Neural progenitor cell (in vitro differentiated cells): ENCODE measurements around the gene XIAP. TPM values are rescaled to one million over a fixed set of nuclear protein-coding genes. Genes with fewer than 3 reads are reported as not detected.

Source experiments
- DNase-seq: peaks from one replicate; pipeline ENCODE4 v3.0.0-alpha.2; 2016; ENCODE audit warnings: low spot score
- H2AFZ ChIP-seq: fragments of 200-600 bp; sonication (generic); replicated peaks from 2 replicates; pipeline ENCODE4 v1.6.1; 2016; ENCODE audit warnings: antibody characterized with exemption
- H3F3A ChIP-seq: fragments of 200-600 bp; sonication (generic); 2 replicates; pipeline ENCODE4 v1.6.1; 2016; ENCODE audit warnings: antibody characterized with exemption, low read depth
- H3K27ac ChIP-seq: fragments of 200-600 bp; sonication (generic); 2 replicates; pipeline ENCODE4 v1.5.1; 2016; ENCODE audit warnings: mild to moderate bottlenecking
- H3K27me3 ChIP-seq: fragments of 200-600 bp; sonication (generic); 2 replicates; pipeline ENCODE4 v1.6.1; 2016; ENCODE audit warnings: mild to moderate bottlenecking, moderate library complexity
- H3K36me3 ChIP-seq: fragments of 200-600 bp; sonication (generic); 2 replicates; pipeline ENCODE4 v1.5.1; 2016
- H3K4me1 ChIP-seq: fragments of 200-600 bp; sonication (generic); 2 replicates; pipeline ENCODE4 v1.6.1; 2016; ENCODE audit warnings: mixed run types
- H3K4me2 ChIP-seq: fragments of 200-600 bp; sonication (generic); 2 replicates; pipeline ENCODE4 v1.6.1; 2016
- H3K4me3 ChIP-seq: fragments of 200-600 bp; sonication (generic); 2 replicates; pipeline ENCODE4 v1.5.1; 2016
- H3K79me2 ChIP-seq: fragments of 200-600 bp; sonication (generic); 2 replicates; pipeline ENCODE4 v1.6.1; 2016; ENCODE audit warnings: low read depth
- H3K9ac ChIP-seq: fragments of 200-600 bp; sonication (generic); 2 replicates; pipeline ENCODE4 v1.6.1; 2016
- H3K9me3 ChIP-seq: fragments of 200-600 bp; sonication (generic); 2 replicates; pipeline ENCODE4 v1.5.1; 2016; ENCODE audit warnings: low read depth
- H4K20me1 ChIP-seq: fragments of 200-600 bp; sonication (generic); 2 replicates; pipeline ENCODE4 v1.6.1; 2016; ENCODE audit warnings: low read depth
- H3K27ac Mint-ChIP-seq: 3 replicates; pipeline ENCODE4 v1.8.0; 2021; ENCODE audit warnings: mixed read lengths
- H3K27me3 Mint-ChIP-seq: 2 replicates; pipeline ENCODE4 v1.8.0; 2022; ENCODE audit warnings: low read depth, mild to moderate bottlenecking, inconsistent platforms, moderate library complexity, mixed read lengths; ENCODE audit not compliant: insufficient read depth
- H3K36me3 Mint-ChIP-seq: 3 replicates; pipeline ENCODE4 v1.8.0; 2021; ENCODE audit warnings: mixed read lengths
- H3K4me1 Mint-ChIP-seq: 3 replicates; pipeline ENCODE4 v1.8.0; 2021; ENCODE audit warnings: mixed read lengths
- H3K4me3 Mint-ChIP-seq: 3 replicates; pipeline ENCODE4 v1.8.0; 2021; ENCODE audit warnings: mild to moderate bottlenecking, moderate library complexity, mixed read lengths
- H3K9me3 Mint-ChIP-seq: 3 replicates; pipeline ENCODE4 v1.8.0; 2020; ENCODE audit warnings: mixed read lengths
- EZH2 ChIP-seq: fragments of 200-600 bp; sonication (generic); IDR thresholded peaks from 2 replicates; pipeline ENCODE4 v1.6.1; 2017; ENCODE audit warnings: antibody characterized with exemption, mild to moderate bottlenecking, moderate library complexity
- EZH2phosphoT487 ChIP-seq: fragments of 200-600 bp; sonication (generic); IDR thresholded peaks from 2 replicates; pipeline ENCODE4 v1.6.1; 2017; ENCODE audit warnings: antibody characterized with exemption
- small RNA-seq: library from RNA; depleted of rRNA; stranded (forward); fragments of <200 nt; gene quantifications from one replicate; pipeline ENCODE3, GENCODE V24; 2015
- total RNA-seq: library from RNA; depleted of rRNA; stranded (reverse); fragments of >200 nt; gene quantifications from 2 replicates; pipeline ENCODE4 v1.2.3, GENCODE V29; 2015; ENCODE audit warnings: low replicate concordance
- TF ChIP-seq, protein P1 (sequence below): fragments of 200-600 bp; sonication (generic); IDR thresholded peaks from 2 replicates; pipeline ENCODE4 v1.5.1; 2017; ENCODE audit warnings: antibody characterized with exemption, mild to moderate bottlenecking

XIAP gene
- total RNA-seq, 1 donor from 2014 or later: 44.6 TPM

DNA sequence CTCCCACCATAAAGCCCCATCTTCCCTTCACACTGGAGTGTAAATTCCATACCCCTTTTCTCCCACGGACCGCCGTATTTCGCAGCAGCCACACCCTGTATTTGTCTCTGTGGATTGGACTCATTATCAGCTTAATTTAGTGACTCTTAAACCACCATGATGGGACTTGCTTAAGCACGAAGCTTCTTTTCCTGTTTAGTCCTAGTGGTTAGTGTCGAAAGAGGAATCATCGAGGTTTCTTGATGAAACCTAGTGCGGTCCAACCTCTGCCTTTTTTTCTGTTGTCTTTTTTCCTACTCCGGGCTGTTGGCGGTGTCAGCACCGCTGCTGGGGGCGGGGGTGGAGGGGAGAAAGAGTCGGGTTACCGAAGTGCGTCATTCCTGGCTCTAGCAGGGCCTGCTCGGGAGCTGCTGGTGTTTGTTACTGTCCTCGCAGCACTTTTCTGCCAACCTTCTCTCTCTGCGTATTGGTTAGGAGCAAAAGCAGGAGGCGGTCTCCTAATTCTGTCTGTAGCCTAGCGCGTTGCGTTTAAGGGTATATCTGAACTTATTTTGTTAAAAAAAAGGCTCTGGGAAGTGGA is 103.0 kb downstream of the XIAP start:
- H3K36me3 Mint-ChIP-seq: peaks cover 10% of the 10 kb centered on the region

More for the DNA sequence above, 103.0 kb downstream of the XIAP start:
- peaks cover 45% of the 10 kb centered on the region for H4K20me1 ChIP-seq
- DNase-seq: peak; percentile 92
- H3K36me3 ChIP-seq: no peaks in the 10 kb centered on the region
- no peaks in the 10 kb centered on the region for H3K27me3 ChIP-seq
- H3K4me1 Mint-ChIP-seq: peaks cover 27% of the 10 kb centered on the region
- H3K79me2 ChIP-seq: peaks cover 89% of the 10 kb centered on the region
- peaks cover 21% of the 10 kb centered on the region for H3F3A ChIP-seq
- H2AFZ ChIP-seq: no peak overlapping the region
- peaks cover 7% of the 10 kb centered on the region for H3K27me3 Mint-ChIP-seq
- peak overlapping the region; percentile 100 for H3K27ac ChIP-seq
- peak overlapping the region; percentile 90 for H3K4me3 ChIP-seq
- H3K4me2 ChIP-seq: peak overlapping the region; percentile 82
- H3K9me3 Mint-ChIP-seq: peaks cover 11% of the 10 kb centered on the region
- no peaks in the 10 kb centered on the region for H3K9me3 ChIP-seq
- H3K4me3 Mint-ChIP-seq: peak overlapping the region; percentile 93
- peak overlapping the region; percentile 99 for H3K27ac Mint-ChIP-seq
- TF ChIP-seq EZH2 (no peak), EZH2phosphoT487 (no peak)
- TF ChIP-seq, protein P1, sequence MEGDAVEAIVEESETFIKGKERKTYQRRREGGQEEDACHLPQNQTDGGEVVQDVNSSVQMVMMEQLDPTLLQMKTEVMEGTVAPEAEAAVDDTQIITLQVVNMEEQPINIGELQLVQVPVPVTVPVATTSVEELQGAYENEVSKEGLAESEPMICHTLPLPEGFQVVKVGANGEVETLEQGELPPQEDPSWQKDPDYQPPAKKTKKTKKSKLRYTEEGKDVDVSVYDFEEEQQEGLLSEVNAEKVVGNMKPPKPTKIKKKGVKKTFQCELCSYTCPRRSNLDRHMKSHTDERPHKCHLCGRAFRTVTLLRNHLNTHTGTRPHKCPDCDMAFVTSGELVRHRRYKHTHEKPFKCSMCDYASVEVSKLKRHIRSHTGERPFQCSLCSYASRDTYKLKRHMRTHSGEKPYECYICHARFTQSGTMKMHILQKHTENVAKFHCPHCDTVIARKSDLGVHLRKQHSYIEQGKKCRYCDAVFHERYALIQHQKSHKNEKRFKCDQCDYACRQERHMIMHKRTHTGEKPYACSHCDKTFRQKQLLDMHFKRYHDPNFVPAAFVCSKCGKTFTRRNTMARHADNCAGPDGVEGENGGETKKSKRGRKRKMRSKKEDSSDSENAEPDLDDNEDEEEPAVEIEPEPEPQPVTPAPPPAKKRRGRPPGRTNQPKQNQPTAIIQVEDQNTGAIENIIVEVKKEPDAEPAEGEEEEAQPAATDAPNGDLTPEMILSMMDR: no peak
- peak overlapping the region; percentile 90 for H3K9ac ChIP-seq
- peaks cover 17% of the 10 kb centered on the region for H3K4me1 ChIP-seq

Small RNAs within 50 kb of the gene (small RNA-seq; reads per million reads assigned to genes)
- gene RF00019: not detected
- not detected for gene RN7SL190P
- not detected for gene RNU6-122P

Other genes with a start within 250 kb of the XIAP start
- 115 and 201 TPM in 2 replicates for gene THOC2, start 127.0 kb upstream of the XIAP start, total RNA-seq
- gene STAG2, start 101.7 kb downstream of the XIAP start, total RNA-seq: 102 and 132 TPM in 2 replicates